Measurements from ENCODE around the gene CDX2.
A peak's percentile ranks its signal among the peaks of the same experiment; 100 is the strongest.
"Not testable (repeated sequence)": the region's sequence is repeated elsewhere in the genome, so short reads cannot be mapped to it uniquely, and the experiment has no call there.

CDX2 gene, protein sequence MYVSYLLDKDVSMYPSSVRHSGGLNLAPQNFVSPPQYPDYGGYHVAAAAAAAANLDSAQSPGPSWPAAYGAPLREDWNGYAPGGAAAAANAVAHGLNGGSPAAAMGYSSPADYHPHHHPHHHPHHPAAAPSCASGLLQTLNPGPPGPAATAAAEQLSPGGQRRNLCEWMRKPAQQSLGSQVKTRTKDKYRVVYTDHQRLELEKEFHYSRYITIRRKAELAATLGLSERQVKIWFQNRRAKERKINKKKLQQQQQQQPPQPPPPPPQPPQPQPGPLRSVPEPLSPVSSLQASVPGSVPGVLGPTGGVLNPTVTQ

DNA sequence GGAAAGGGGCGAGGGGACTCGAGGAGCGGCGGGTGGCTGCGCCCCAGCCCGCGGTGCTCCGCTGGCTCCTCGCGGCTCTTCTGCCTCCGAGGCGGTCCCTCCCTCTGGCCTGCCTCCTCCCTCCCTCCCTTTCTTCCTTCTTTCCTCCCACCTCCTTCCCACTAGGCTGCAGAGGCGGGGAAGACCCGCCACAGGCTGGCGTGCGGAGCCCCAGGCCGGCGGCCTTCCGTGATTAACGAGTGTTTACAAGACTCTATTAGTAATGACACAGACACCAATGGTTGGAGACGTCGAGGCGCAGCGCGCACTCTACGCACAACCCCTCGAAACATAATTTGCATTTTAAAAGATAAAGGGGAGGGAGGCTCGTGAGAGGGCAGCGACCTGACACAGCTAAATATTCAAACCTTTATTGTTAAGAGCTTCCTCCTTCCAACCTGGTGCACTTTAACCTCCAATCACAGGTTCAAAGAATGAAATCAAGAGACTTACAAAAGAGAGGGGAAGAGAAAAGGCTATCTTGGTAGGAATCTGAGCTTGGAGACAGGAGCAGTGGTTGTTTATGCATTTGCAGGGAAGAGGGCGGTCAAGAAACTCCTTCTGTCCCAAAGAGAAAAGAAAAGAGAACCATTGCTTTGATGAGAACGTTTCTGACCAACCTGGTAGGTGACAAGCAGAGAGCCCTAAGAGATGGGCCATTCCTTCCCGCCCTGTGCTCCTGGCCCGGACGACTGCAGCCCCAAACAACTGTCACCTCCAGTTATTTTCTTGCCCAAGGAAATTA is at the start of gene CDX2:
CDX2 (minus strand) TSS at position 234 of the 784 bp plus-strand sequence. CDS start 309 bp downstream, outside the sequence.
- peak; percentile 55 for DNase-seq

GRCh38 chr13:28014301-28014700 is 45.2 kb upstream of the CDX2 start:
- DNase-seq, result no peak

GRCh38 chr13:28013482-28013881 is 44.4 kb upstream of the CDX2 start:
- no peak for DNase-seq

- no peak for DNase-seq
These were observed 43.8 kb upstream of the CDX2 start for GRCh38 chr13:28012896-28013295.

- DNase-seq, result no peak
These were observed 43.3 kb upstream of the CDX2 start for GRCh38 chr13:28012383-28012782.

DNA sequence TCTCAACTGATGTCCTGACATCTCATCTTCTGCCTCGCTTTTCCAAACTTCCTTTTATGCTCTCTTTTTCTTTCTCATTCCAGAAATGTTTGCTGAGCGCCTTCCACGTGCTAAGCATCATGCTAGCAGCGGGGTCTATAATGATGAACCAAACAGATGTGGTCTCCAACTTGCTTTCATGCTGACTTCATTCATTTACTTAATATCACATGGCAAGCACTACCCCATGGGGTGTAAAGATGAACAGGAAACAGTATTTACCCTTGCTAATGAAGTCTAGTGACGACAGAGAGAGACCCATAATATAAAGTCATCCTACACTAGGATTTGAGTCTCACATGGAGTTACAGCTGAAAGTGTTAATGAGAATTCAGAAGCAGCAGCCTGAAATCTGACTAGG is 40.9 kb upstream of the CDX2 start:
- no peak for DNase-seq

DNA sequence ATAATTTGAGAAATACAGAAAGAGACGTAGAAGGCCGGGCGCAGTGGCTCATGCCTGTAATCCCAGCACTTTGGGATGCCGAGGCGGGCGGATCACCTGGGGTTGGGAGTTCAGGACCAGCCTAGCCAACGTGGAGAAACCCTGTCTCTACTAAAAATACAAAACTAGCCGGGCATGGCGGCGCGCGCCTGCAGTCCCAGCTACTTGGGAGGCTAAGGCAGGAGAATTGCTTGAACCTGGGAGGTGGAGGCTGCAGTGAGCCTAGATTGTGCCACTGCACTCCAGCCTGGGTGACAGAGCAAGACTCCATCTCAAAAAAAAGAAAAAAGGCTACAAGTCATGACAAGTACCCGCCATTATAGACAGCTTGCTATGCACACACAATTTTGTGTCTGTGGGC is 35.9 kb upstream of the CDX2 start:
- not testable (repeated sequence) for DNase-seq

- no peak for DNase-seq
These were observed 34.0 kb upstream of the CDX2 start for GRCh38 chr13:28002886-28003698.

DNA sequence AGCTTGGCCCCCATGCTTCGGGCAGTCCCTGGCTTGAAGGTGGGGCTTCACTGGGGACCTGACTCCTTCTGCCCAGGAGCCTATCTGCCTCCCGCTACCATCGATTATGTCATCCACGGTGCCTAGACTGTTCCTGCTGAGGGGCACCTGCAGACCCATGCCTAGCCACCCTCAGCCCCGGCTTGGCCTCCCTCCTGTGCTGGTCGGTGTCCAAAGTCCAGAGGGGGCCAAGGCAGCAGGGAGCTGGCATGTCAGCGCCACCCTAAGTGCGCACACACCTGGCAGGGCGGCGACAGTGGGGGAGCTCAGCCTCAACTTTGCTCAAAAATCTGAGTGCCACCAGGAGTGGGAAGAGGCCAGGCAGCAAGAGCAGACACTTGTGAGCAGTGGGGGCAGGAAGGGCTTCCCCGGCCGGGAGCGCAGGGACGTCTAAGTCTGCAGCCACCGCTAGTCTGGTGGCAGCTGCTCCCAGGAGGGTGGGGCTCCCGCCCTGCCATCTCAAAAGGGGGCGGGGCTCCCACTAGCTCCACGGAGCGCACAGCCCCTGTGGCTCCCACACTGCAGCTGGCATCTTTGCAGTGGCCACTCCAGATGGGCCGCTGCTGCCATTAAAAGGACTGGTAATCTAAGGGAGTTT is 32.8 kb upstream of the CDX2 start:
- DNase-seq, result no peak

DNA sequence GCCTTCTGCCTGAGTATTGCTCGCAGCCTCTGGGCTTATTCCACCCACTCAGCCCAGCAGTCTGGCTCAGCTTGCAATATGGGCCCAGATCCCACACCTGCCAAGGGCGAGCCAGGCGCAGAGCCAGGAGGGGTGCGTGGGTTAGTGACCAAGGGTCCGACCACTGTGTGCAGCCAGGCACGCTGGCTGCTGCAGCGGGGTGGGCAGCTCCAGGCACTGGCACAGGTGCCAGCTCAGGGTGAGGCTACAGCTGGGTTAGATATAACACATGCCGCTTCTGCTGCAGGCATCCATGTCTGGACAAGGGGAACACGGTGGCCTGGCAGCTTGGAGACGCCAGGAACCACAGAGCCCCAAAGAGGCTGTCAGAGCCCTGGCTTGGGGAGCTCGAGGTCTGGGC is 31.9 kb upstream of the CDX2 start:
- no peak for DNase-seq

DNA sequence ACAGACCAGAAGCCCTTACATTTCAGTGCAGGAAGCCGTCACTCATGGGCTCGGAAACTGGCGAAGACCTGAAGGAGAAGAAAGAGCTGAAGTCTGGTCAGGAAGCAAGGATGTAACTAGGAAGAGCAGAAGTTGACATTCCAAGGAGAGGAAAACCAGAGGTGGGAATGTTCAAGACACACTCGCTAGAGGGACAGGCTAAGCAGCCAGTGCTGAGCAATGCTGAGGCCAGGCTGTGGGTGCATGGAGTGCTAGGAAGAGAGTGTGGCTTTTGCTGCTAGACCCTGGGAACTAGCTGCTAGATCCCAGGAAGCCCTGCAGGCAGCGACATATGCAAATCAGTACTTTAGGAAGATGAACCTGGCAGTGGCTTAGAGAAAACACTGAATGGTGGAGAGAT is 31.5 kb upstream of the CDX2 start:
- DNase-seq, result no peak

GRCh38 chr13:27997904-27998522 is 28.9 kb upstream of the CDX2 start:
- no peak for DNase-seq

DNA sequence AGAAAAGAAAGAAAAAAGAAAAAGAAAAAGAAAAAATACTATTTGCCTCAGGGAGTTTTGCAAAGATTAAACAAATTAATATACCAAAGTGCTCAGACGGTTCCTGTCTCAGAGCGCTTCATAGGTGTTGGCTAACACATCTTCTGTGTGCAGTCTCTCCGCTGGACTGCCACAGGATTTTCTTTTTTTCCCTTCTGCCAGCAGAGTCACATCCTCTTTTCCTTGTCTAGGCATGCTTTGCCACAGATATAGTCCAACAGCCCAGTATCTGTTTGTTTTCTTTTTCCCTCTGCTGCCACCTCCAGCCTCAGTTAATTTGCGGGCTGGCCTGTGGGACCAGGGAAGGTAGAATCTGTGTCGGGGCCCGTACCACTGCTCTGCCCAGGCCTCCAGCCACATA is 22.8 kb upstream of the CDX2 start:
- DNase-seq, result no peak

- DNase-seq, result no peak
These were observed 19.4 kb upstream of the CDX2 start, which contains the start of gene URAD for GRCh38 chr13:27988520-27988919. URAD (minus strand) TSS chr13:27988693; CDS start chr13:27988637, 56 bp downstream.

DNA sequence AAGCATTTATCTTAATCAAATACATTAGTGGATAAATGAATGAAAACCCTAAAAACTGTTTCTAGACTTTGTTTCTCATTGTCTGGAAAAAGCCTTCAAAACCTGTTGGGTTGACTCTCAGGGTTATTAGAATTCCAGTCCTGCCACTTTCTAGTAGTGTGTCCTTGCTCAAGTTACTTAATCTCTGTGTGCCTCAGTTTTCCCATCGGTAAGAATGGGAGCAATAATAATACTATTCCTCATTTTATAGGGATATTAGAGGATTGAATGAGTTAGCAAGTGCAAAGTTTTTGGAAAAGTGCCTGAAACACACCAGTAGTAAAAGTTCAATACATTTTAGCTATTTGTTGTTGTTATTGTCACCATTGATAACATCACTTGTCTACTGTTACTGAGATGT is 16.5 kb upstream of the CDX2 start:
- no peak for DNase-seq

DNA sequence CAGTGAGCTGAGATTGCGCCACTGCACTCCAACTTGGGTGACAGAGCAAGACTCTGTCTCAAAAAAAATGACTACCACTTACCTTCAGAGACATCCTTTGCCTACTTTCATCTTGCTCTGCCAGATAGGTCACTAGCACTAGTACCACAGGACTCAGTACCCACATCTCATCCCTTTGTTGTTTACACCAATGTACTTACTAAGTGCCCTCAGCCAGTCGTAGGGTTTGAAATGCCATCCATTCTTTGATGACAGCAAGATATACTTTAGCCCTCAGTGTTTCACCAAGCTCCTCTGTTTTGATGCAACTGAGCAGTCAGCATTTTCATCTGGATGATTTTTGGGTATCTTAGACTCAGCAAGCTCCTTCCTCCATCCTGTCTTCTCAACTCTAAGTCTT is 13.2 kb upstream of the CDX2 start:
- no peak for DNase-seq

DNA sequence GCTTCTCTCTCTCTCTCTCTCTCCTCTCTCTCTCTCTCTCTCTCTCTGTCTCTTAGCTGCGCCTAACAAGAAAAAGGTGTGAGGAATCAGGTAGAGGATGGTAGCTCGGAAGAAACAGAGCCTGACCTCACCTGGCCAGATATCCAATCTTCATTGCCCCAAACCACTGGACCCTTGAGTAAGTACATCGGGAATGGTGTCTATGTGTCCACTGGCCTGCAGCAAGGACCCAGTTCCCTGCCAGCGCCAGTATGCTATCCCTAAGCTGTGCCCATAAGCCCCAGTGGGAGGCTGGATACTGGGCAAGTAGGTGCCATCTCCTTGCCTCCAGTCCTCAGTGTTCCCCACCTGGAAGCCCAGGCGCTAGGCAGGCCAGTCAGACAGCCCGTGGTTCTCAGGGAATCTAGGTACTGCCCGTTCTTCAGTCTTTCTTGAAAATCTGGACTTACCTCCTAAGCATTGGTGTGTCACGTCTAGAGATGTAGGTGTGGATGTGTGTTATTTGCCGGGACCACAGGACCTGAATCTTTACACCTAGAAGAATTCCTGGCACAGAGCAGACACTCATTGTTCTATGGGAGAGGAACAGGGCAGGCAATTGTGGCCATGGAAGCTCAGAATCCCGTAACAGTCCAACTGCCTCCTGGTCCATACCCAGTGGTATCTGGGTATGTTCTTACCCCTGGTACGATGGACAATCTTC is 12.0 kb upstream of the CDX2 start:
- DNase-seq, result no peak

GRCh38 chr13:27980280-27980998 is 11.3 kb upstream of the CDX2 start:
- no peak for DNase-seq

DNA sequence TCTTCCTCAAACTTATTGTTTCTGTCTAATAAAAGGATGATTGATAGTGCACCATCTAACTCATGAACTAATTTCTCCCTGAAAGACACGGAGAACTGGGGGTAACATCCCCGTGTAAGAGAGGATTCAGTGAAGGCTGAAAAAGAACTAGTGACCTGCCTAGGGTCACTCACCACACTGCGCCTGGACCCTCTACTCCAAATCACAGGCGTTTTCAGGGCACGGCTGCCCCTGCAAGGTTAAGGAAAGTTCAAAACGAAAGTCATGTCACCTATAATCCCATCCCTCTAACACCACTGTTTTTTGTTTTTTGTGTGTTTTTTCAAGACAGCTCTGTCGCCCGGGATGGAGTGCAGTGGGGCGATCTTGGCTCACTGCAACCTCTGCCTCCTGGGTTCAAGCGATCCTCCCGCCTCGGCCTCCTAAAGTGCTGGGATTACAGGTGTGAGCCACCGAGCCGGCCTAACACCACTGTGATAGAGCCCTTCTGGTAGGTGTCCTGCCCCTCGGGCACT is 10.7 kb upstream of the CDX2 start:
- no peak for DNase-seq

DNA sequence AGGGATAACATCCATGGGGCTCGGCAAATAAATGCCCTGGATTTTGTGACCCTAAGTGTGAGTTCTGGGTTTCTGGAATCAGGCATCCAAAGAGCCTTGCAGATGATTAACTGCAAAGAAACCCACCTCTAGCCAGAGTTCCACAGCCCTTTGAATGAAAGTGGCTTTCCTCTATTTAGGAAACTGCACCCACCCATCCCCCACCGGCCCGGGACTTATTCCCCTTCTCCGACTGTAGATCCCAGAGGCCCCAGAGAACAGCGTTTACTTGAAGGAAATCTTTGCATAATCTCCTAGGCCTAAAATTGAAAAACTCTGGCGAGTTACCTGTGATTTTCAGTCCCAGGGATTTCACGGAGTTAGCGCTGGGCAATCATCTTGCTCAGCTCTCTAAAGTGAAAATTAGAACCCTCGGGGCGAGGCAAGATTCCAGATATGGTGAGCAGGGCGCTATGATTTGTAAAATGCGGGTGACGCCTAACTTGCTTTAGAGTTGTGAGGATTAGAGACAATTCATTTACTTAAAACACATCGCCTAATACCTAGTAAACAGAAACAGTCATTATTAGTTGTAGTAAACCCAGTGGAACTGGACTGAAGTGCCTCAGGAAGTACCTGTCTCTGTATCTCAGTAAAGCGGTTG is 10.0 kb upstream of the CDX2 start:
- no peak for DNase-seq
